SKM-1 (cell line): ENCODE results near the gene HLA-DRB1.
"Not testable (repeated sequence)": the region's sequence is repeated elsewhere in the genome, so short reads cannot be mapped to it uniquely, and the experiment has no call there.

ENCODE experiments used
- DNase-seq: peaks from one replicate; lab custom pipeline; 2025; ENCODE audit not compliant: unreplicated experiment; lab: John Stamatoyannopoulos, UW

The HLA-DRB1 gene

GRCh38 chr6:32589596-32590449 lies at the start of gene HLA-DRB1:
Gene HLA-DRB1 (minus strand): TSS chr6:32589848. CDS start chr6:32589742, 106 bp downstream.
- DNase-seq = no peak

- DNase-seq = no peak
These were observed 49.0 kb upstream of the HLA-DRB1 start for GRCh38 chr6:32638532-32639219.

GRCh38 chr6:32637883-32638282 lies 48.2 kb upstream of the HLA-DRB1 start:
- DNase-seq = no peak

- no peak for DNase-seq
These were observed 47.7 kb upstream of the HLA-DRB1 start, which contains the start of gene HLA-DQA1 for GRCh38 chr6:32637219-32637880. Gene HLA-DQA1 (plus strand): TSS chr6:32637406. CDS start chr6:32637459, 53 bp downstream.

- no peak for DNase-seq
These were observed 46.0 kb upstream of the HLA-DRB1 start for GRCh38 chr6:32635526-32636123.

GRCh38 chr6:32629793-32630192 lies 40.1 kb upstream of the HLA-DRB1 start:
- not testable (repeated sequence) for DNase-seq

GRCh38 chr6:32627831-32628230 lies 38.2 kb upstream of the HLA-DRB1 start:
- no peak for DNase-seq

GRCh38 chr6:32627249-32627648 lies 37.6 kb upstream of the HLA-DRB1 start:
- DNase-seq = no peak

- DNase-seq = no peak
These were observed 35.5 kb upstream of the HLA-DRB1 start for GRCh38 chr6:32625137-32625536.

GRCh38 chr6:32624565-32624964 lies 34.9 kb upstream of the HLA-DRB1 start:
- DNase-seq = no peak

GRCh38 chr6:32623693-32624092 lies 34.0 kb upstream of the HLA-DRB1 start:
- DNase-seq = peak; percentile 40

- DNase-seq = peak; percentile 14
These were observed 33.1 kb upstream of the HLA-DRB1 start for GRCh38 chr6:32622545-32623401.

GRCh38 chr6:32621372-32621771 lies 31.7 kb upstream of the HLA-DRB1 start:
- no peak for DNase-seq

GRCh38 chr6:32617751-32618150 lies 28.1 kb upstream of the HLA-DRB1 start:
- DNase-seq = no peak

GRCh38 chr6:32615885-32616532 lies 26.4 kb upstream of the HLA-DRB1 start:
- no peak for DNase-seq

- no peak for DNase-seq
These were observed 24.9 kb upstream of the HLA-DRB1 start for GRCh38 chr6:32614366-32615081.

- no peak for DNase-seq
These were observed 23.8 kb upstream of the HLA-DRB1 start for GRCh38 chr6:32613475-32613874.

GRCh38 chr6:32610682-32611296 lies 21.1 kb upstream of the HLA-DRB1 start:
- DNase-seq = no peak
